GM12878 (cell line): Measurements from ENCODE around the gene ATP2C2. TPM values are rescaled to one million over a fixed set of nuclear protein-coding genes. Genes with fewer than 3 reads are reported as not detected.

Experiments
- ATAC-seq: fragments of 200-7000 bp; cut with Tn5 transposase; 3 replicates; pipeline ENCODE4 v1.9.1; 2020; ENCODE audit warnings: mild to moderate bottlenecking, moderate library complexity
- BruUV-seq: library from RNA; stranded (reverse); fragments of 400-500 nt; replicated peaks from 2 replicates; lab custom pipeline; 2021; lab: Mats Ljungman, UMichigan
- CTCF ChIA-PET: fragments of 300-600 bp; sonication (Branson Sonifier 250); formaldehyde crosslinking; extraction: SDS; loops from one replicate; lab custom pipeline; 2021; ENCODE audit warnings: inconsistent platforms; lab: Yijun Ruan, JAX
- POLR2A ChIA-PET: fragments of 350-600 bp; formaldehyde crosslinking; extraction: SDS; loops from one replicate; lab custom pipeline; 2021; ENCODE audit warnings: inconsistent platforms; lab: Charles Lee
- RAD21 ChIA-PET: fragments of 300-600 bp; sonication (Branson Sonifier 250); formaldehyde crosslinking; loops from one replicate; lab custom pipeline; 2023; ENCODE audit warnings: antibody characterized with exemption; ENCODE audit not compliant: unreplicated experiment; lab: Charles Lee
- SMC1A ChIA-PET: fragments of 300-600 bp; sonication (Branson Sonifier 250); formaldehyde crosslinking; loops from one replicate; lab custom pipeline; 2023; ENCODE audit not compliant: unreplicated experiment, uncharacterized antibody; lab: Charles Lee
- DNase-seq: peaks from one replicate; pipeline ENCODE4 v3.0.0-alpha.2; 2011; ENCODE audit warnings: low read depth, low spot score
- FAIRE-seq: peaks from 3 replicates; lab custom pipeline; 2011; peaks lifted over from hg19 to GRCh38; lab: Jason Lieb, UNC
- H2AFZ ChIP-seq: 2 replicates; pipeline ENCODE4 v1.6.0; 2011; ENCODE audit warnings: low read depth, low read length, control low read depth; ENCODE audit not compliant: control insufficient read depth
- H3K27ac ChIP-seq: 2 replicates; pipeline ENCODE4 v1.5.1; 2011; ENCODE audit warnings: control low read depth; ENCODE audit not compliant: control insufficient read depth, insufficient read depth
- H3K27me3 ChIP-seq, 2 experiments: replicated peaks in 1 of 2; 2 replicates each; pipeline versions ENCODE4 v1.6.0 to v1.6.1; 2011; ENCODE audit warnings: low read length in 1 of 2; ENCODE audit not compliant: control insufficient read depth in 2 of 2, insufficient read depth in 2 of 2
- H3K36me3 ChIP-seq, 2 experiments: 2 replicates each; pipeline ENCODE4 v1.5.1; 2011; ENCODE audit warnings: low read length in 1 of 2; ENCODE audit not compliant: control insufficient read depth in 2 of 2, insufficient read depth in 2 of 2
- H3K4me1 ChIP-seq: 2 replicates; pipeline ENCODE4 v1.6.1; 2011; ENCODE audit warnings: mild to moderate bottlenecking, low read length, moderate library complexity, mixed read lengths; ENCODE audit not compliant: control insufficient read depth, insufficient read depth
- H3K4me2 ChIP-seq: 2 replicates; pipeline ENCODE4 v1.6.0; 2011; ENCODE audit warnings: control low read depth; ENCODE audit not compliant: control insufficient read depth, insufficient read depth
- H3K4me3 ChIP-seq: fragments of 200-600 bp; sonication (generic); 2 replicates; pipeline ENCODE4 v1.5.1; 2016
- H3K79me2 ChIP-seq: 2 replicates; pipeline ENCODE4 v1.6.0; 2011; ENCODE audit warnings: low read length; ENCODE audit not compliant: control insufficient read depth, insufficient read depth
- H3K9ac ChIP-seq: 2 replicates; pipeline ENCODE4 v1.8.0; 2011; ENCODE audit warnings: low read length, control low read depth, mixed read lengths; ENCODE audit not compliant: control insufficient read depth, insufficient read depth
- H3K9me3 ChIP-seq: replicated peaks from 3 replicates; pipeline ENCODE4 v1.5.1; 2011; ENCODE audit warnings: mild to moderate bottlenecking, low read length; ENCODE audit not compliant: control insufficient read depth, insufficient read depth
- H4K20me1 ChIP-seq: 2 replicates; pipeline ENCODE4 v1.6.0; 2011; ENCODE audit not compliant: control insufficient read depth, insufficient read depth
- BCLAF1 ChIP-seq: fragments of 450-650 bp; IDR thresholded peaks from 2 replicates; pipeline ENCODE4 v1.6.1; 2017; ENCODE audit warnings: antibody characterized with exemption, mild to moderate bottlenecking, moderate library complexity
- CREB1 ChIP-seq: IDR thresholded peaks from 2 replicates; pipeline ENCODE4 v1.6.1; 2012; ENCODE audit warnings: low read depth, mild to moderate bottlenecking, inconsistent platforms
- FOXK2 ChIP-seq: fragments of 450-650 bp; IDR thresholded peaks from 2 replicates; pipeline ENCODE4 v1.6.1; 2017; ENCODE audit warnings: mild to moderate bottlenecking, moderate library complexity
- HDAC6 ChIP-seq: fragments of 200-600 bp; sonication (generic); IDR thresholded peaks from one replicate; pipeline ENCODE4 v1.8.0; 2017; ENCODE audit warnings: antibody characterized with exemption; ENCODE audit not compliant: unreplicated experiment
- IRF4 ChIP-seq: IDR thresholded peaks from 2 replicates; pipeline ENCODE4 v1.6.1; 2011; ENCODE audit warnings: low read depth, low read length
- PRDM15 ChIP-seq: fragments of 450-650 bp; formaldehyde crosslinking; IDR thresholded peaks from 2 replicates; pipeline ENCODE4 v1.4.0; 2020; ENCODE audit warnings: mild to moderate bottlenecking, moderate library complexity
- SMARCA5 ChIP-seq: fragments of 450-650 bp; IDR thresholded peaks from 2 replicates; pipeline ENCODE4 v1.6.1; 2017; ENCODE audit warnings: mild to moderate bottlenecking
- USF2 ChIP-seq: IDR thresholded peaks from 2 replicates; pipeline ENCODE4 v1.6.1; 2011; ENCODE audit warnings: low read depth, low read length, improper control_type of control experiment, borderline replicate concordance
- ZBTB11 ChIP-seq: fragments of 450-650 bp; formaldehyde crosslinking; IDR thresholded peaks from 2 replicates; pipeline ENCODE4 v1.5.0; 2022; ENCODE audit warnings: mild to moderate bottlenecking, missing genetic modification characterization
- WGBS: methylation state at CpG from one replicate; pipeline ENCODE4 v1.1.6; 2016; ENCODE audit warnings: low lambda C conversion rate; ENCODE audit not compliant: insufficient replicate concordance, insufficient coverage; ENCODE audit errors: missing lambda C conversion rate; 5-methylcytosine and 5-hydroxymethylcytosine counted together
- in situ Hi-C: fragments of 300-500 bp; cut with MboI; formaldehyde crosslinking; loops from 9 replicates; pipeline ENCODE4 v1.14.3; 2018; ENCODE audit warnings: mixed read lengths
- intact Hi-C: fragments of 100-400 bp; cut with micrococcal nuclease; formaldehyde crosslinking; loops from one replicate; pipeline ENCODE4 v1.14.2; 2022; ENCODE audit not compliant: unreplicated experiment
- polyA plus RNA-seq, 11 experiments: library from polyadenylated mRNA; depleted of rRNA in 4 of 11; unstranded in 6 of 11; stranded (reverse) in 5 of 11; fragments of >200 nt; fragmentation: Nextera tagmentation in 4 of 11; fragmentation: Illumina TruSeq in 1 of 11; extraction: Ambion mirVana in 4 of 11; extraction: Trizol in 1 of 11; gene quantifications; 1 replicate in 1 of 11; 2 replicates in 10 of 11; pipeline versions ENCODE4 v1.2.1 to v1.2.3, GENCODE V29; 2011 to 2016; ENCODE audit warnings: inconsistent platforms in 2 of 11, missing spikeins in 2 of 11, low read depth in 1 of 11
- total RNA-seq, 4 experiments: library from RNA; depleted of rRNA in 3 of 4; stranded (reverse); fragments of >200 nt in 3 of 4; fragmentation: Illumina TruSeq in 1 of 4; extraction: Trizol in 1 of 4; gene quantifications; 2 replicates each; pipeline versions ENCODE4 v1.2.1 to v1.2.3, GENCODE V29; 2013 to 2021

The ATP2C2 gene
- total and polyA plus RNA-seq, 10 of the 15 experiments (the other 5 are each of a cell fraction or from before 2014, with no cell fraction given) = 0.05 to 0.19 TPM; not detected in 8

GRCh38 chr16:84461029-84461412 lies 92.7 kb downstream of the ATP2C2 start (continued):
- no peak for TF ChIP-seq PRDM15 (CRISPR knock-in tag)
- no peak for TF ChIP-seq FOXK2
- no peak for TF ChIP-seq HDAC6
- no peak for TF ChIP-seq USF2
- TF ChIP-seq SMARCA5 = no peak

- DNase-seq = no peak
- Histone ChIP-seq H3K36me3 (no peaks in the 10 kb centered on the region), H4K20me1 (no peaks in the 10 kb centered on the region), H2AFZ (no peak overlapping the region), H3K4me1 (no peaks in the 10 kb centered on the region), H3K9me3 (no peaks in the 10 kb centered on the region), H3K4me2 (no peak overlapping the region), H3K27me3 (no peaks in the 10 kb centered on the region), H3K27ac (no peak overlapping the region), H3K79me2 (no peaks in the 10 kb centered on the region), H3K4me3 (no peak overlapping the region), H3K9ac (no peak overlapping the region)
- no peak for FAIRE-seq
- intact Hi-C loops (no loop called here), in situ Hi-C loops (no loop called here)
- SMC1A ChIA-PET = no interaction called here
- WGBS = 82% methylated on average over 30 of the region's 30 CpGs
- RAD21 ChIA-PET = no interaction called here
- BruUV-seq = no TSS peak
- no peak for ATAC-seq
- CTCF ChIA-PET = no interaction called here
- POLR2A ChIA-PET = no interaction called here
- TF ChIP-seq ZBTB11 (no peak), IRF4 (no peak), BCLAF1 (no peak), CREB1 (no peak)
Observed at GRCh38 chr16:84461413-84462295, 93.3 kb downstream of the ATP2C2 start.
